NCI-H146 (cell line): Measurements from ENCODE around the gene KIR3DL3.
"Not testable (repeated sequence)": the region's sequence is repeated elsewhere in the genome, so short reads cannot be mapped to it uniquely, and the experiment has no call there.

Experiments used
- DNase-seq: peaks from one replicate; lab custom pipeline; 2025; lab: John Stamatoyannopoulos, UW

KIR3DL3 gene

GRCh38 chr19:54782916-54783315, 58.7 kb downstream of the KIR3DL3 start:
- DNase-seq, result not testable (repeated sequence)
